Measurements from ENCODE around the gene ASTL. TPM values are rescaled to one million over a fixed set of nuclear protein-coding genes. Genes with fewer than 3 reads are reported as not detected.

Gene ASTL
- total RNA-seq, 8 experiments from 2014 or later, result 0.14 to 0.57 (median 0.29) TPM; not detected in 5

DNA sequence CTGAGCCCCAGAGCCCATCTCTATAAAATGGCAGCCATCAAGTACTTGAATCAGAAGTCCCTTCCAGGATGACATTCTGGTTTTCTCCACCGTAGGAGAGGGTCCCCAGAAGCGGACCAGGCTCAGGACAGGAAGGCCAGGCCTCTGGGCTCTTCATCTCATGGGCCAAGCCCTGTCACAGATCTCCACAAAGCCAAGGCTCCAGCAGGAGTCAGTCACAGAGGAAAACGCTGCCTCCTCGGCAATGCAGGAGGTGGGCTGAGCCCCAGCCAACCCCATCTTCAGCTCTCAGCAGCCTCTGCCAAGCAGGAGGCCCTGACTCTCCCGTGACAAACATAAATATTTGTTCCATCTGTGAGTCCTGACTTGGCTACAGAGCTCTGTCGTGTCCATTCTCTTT is 64.1 kb downstream of the ASTL start:
- WGBS, 10 experiments, result 7 to 80% (median 51%) methylated on average over 1 to 5 of the region's 6 CpGs; no CpG with 5 or more reads in 4 of the 10 experiments
- Histone ChIP-seq H3K4me1 (replicated peaks in 1 of 2) (peaks cover 0 to 5% of the 10 kb centered on the region in 2 donors), H3K27ac (no peak overlapping the region), H3K4me3 (no peak overlapping the region)
- no peak for ATAC-seq (replicated peaks in 6 of 8)
- in situ Hi-C loops (cut with MboI; ENCODE audit: low pct_unique_long_range_greater_than_20kb in 2 of 9, low sequenced_read_pairs in 9 of 9, unreplicated experiment in 9 of 9), result loop anchor here in 2 of 9 experiments (25.0 kb wide), 1 partner anchor 1588 kb away; the partner anchor contains the start of genes ACTR1B (in 2 of the 2) and C2orf92 (in 2 of the 2)

- WGBS, 10 experiments, result 0 to 100% (median 67%) methylated on average over 1 to 3 of the region's 7 CpGs; no CpG with 5 or more reads in 5 of the 10 experiments
- no peak for ATAC-seq (replicated peaks in 6 of 8)
- Histone ChIP-seq H3K27ac (no peak overlapping the region), H3K4me1 (replicated peaks in 1 of 2) (peaks cover 0 to 5% of the 10 kb centered on the region in 2 donors), H3K4me3 (no peak overlapping the region)
- in situ Hi-C loops (cut with MboI; ENCODE audit: low pct_unique_long_range_greater_than_20kb in 2 of 9, low sequenced_read_pairs in 9 of 9, unreplicated experiment in 9 of 9), result loop anchor here in 2 of 9 experiments (25.0 kb wide), 1 partner anchor 1589 kb away; the partner anchor contains the start of genes ACTR1B (in 2 of the 2) and C2orf92 (in 2 of the 2)
Measured at GRCh38 chr2:96073170-96073775, 65.0 kb downstream of the ASTL start.

Other genes with a start within 250 kb of the ASTL start
- 10 to 100 TPM in 7 of 8 experiments, 1 to 10 TPM in 1; 8.7 to 78.5 (median 39.5) TPM for gene ANKRD36C, start 146.7 kb downstream of the ASTL start, total RNA-seq
- gene GPAT2, start 103.6 kb downstream of the ASTL start, total RNA-seq, result 1 to 10 TPM in 1 of 8 experiments, under 1 TPM in 7; 0.05 to 3.2 (median 0.41) TPM
- under 1 TPM in 7 of 8 experiments, not detected in 1; 0.09 to 0.81 (median 0.20) TPM for gene ADRA2B, start 21.9 kb downstream of the ASTL start, total RNA-seq
- gene DUSP2, start 6.9 kb upstream of the ASTL start, total RNA-seq, result 1 to 10 TPM in 5 of 8 experiments, under 1 TPM in 3; 0.36 to 6.1 (median 1.1) TPM
- 100 to 1,000 TPM in 4 of 8 experiments, 10 to 100 TPM in 4; 54.5 to 134 (median 100) TPM for gene STARD7, start 70.3 kb upstream of the ASTL start, total RNA-seq
- 10 to 100 TPM; 14.7 to 26.4 (median 19.7) TPM for gene TMEM127, start 127.5 kb upstream of the ASTL start, total RNA-seq
- 10 to 100 TPM; 57.4 to 75.2 (median 64.6) TPM for gene CIAO1, start 127.7 kb upstream of the ASTL start, total RNA-seq
- 100 to 1,000 TPM in 4 of 8 experiments, 10 to 100 TPM in 4; 50.1 to 150 (median 97.9) TPM for gene SNRNP200, start 167.0 kb upstream of the ASTL start, total RNA-seq
- gene ITPRIPL1, start 186.8 kb upstream of the ASTL start, total RNA-seq, result 1 to 10 TPM in 4 of 8 experiments, under 1 TPM in 4; 0.11 to 7.8 (median 1.2) TPM
- gene NCAPH, start 197.3 kb upstream of the ASTL start, total RNA-seq, result 10 to 100 TPM in 3 of 8 experiments, 1 to 10 TPM in 2, under 1 TPM in 3; 0.71 to 36.3 (median 1.5) TPM